Stimulated activated CD4-positive, alpha-beta T cell treated with anti-CD3 and anti-CD28 coated beads, Interleukin-2, amount 100 ng/mL, for 4 hours (primary cell): Measurements from ENCODE around the gene APC2.

Source experiments
- DNase-seq: peaks from one replicate; pipeline ENCODE4 v3.0.0-alpha.2; 2020; ENCODE audit warnings: low read depth

The APC2 gene

DNA sequence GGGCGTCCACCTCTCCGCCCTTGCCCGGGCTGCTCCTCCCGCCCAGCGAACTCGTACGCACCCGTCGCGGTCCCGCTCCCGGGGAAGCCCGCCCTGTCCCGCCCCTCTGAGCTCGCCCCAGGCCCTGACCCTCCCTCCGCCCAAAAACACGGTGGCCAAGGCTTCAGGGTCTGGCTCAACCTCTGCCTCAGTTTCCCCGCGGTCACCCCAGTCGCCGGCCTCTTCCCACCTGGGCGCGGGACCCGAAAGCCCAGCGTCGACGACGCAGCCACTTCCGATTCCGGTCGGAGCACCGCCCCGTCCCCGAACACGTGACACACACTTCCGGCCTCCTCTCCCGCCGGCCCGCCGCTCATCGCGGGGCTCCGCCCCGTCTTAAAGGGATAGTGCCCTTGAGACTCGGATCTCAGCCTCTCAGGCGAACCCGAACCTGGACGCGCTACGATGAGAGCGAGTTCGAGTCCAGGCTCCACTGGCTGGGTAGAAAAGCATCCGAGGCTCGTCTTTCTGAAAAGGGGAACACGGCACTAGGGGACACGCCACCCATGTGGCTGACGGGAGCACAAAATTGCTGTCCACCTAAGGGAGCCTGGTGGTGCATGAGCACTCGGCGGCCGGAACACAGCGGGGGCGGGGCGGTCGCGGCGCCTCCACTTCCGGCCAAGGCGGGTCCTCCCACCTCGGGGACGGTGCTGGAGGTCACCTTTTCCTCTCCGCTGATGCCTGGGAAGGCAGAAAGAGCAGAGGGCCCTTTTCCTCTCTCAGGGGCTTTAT is 29.2 kb downstream of the APC2 start, which contains the start of gene C19orf25:
TSS of gene C19orf25 (minus strand) at position 282 of the 774 bp plus-strand sequence. CDS start 312 bp downstream, outside the sequence.
- DNase-seq = peak; percentile 89

GRCh38 chr19:1481224-1481892 is 31.4 kb downstream of the APC2 start:
- no peak for DNase-seq

GRCh38 chr19:1481893-1482360 is 32.0 kb downstream of the APC2 start:
- no peak for DNase-seq

DNA sequence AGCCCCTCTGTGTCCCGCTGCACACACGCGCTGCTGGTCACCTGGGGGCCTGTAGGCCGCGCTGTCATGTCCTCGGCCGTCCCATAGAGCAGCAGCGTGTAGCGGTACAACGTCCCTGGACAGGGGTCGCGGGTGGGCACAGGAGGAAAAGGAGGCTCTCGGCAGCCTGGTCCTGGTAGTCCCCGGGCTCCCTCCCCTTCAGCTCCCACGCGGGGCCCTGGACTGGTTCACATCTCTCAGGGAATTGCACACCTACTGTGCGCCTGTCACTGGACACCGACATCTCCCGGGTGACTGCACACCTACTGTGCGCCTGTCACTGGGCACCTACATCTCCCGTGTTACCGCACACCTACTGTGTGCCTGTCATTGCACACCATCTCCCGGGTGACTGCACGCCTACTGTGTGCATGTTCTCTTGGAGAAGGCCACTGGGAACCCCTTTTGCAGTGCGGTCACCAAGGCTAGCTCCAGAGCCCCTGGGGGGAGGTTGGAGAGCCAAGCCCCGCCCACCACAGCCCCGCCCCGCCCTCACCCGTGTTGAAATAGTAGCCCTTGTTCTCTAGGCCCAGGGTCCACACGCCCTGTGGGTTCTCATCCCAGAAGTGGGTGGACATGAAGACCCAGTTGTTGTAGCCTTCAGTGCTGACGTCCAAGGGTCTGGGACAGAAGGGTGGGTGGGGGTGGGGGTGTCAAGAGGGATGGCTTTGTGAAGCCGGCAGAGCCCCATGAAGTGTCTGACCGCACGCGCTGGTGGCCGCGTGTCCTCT is 32.6 kb downstream of the APC2 start:
- DNase-seq = no peak

DNA sequence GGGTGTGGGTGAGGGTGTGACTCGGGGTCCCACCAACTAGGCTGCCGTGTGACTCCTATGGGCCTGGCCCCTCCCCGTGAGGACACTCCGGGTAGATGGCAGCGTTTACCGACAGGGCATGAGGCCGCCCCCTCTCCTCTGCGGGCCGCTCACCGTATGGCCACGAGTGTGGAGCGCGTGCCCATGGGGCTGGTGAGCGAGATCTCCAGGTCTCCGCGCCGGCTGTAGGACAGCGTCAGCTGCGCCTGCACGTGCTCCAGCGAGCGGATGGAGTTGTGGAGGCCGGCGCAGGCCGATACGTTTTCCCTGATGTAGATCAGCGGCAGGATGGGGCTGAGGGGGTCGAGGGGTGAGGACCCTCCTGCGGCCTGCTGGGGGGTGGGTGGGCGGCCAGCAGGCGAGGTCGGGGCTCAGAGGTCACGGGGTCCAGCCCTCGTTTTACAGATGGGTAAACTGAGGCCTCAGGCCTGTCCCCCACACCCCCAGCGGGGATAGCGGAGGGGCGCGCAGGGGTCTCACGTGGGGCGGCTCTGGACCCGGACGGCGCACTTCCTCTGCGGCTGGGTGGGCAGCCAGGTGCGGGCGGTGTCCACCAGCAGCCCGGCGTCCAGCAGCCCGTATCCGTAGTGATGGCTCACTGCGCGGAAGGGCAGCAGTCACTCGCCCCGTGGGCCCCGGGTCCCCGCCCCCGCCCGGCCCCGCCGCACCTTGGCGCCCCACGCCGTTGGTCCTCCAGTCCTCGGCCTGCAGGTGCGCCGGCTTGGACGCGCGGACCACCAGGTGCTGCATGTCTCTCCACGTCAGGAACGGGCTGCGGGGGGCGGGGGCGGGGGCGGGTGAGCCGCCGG is 33.4 kb downstream of the APC2 start:
- DNase-seq = no peak

- DNase-seq = no peak
These were observed 34.1 kb downstream of the APC2 start for GRCh38 chr19:1483979-1484428.

DNA sequence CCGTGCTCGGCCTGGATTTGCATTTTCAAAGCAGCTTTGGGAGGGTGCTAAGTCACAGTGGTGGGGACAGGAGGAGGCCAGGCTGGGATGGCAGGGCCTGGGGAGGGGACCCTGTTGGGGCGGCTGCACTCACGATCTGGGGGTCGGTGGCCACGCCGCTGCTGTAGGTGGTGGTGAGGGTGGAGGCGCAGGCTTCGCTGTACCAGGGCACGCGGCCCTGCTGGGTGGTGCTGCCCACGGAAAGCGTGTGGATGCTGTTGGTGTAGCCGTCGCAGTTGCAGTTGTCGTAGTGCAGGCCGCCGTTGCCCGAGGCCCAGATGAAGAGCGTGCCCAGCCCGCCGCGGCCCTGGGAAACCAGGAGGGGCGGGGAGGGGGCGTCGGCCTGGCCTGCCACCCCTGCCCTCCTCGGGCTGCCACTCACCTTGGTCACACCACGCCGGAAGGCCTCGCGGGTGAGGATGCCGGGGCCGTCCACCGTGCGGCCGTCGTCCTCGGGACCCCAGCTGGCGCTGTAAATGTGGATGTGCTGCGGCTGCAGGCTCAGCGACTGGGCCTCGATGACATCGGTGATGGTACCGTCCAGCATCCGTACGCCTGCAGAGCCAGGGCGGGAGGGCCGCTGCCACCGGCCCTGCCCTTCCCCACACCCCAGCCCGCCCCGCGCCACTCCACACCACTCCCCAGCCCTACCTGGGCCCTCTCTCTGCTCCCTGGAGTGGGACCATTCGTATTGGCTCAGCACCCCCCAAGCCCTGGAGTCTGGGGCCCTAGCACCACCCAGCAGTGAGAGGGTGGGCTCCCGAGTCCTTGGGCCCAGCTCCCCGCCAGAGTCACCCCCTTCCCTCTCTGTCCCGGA is 37.0 kb downstream of the APC2 start:
- no peak for DNase-seq

- DNase-seq = no peak
These were observed 37.8 kb downstream of the APC2 start for GRCh38 chr19:1487576-1488281.

DNA sequence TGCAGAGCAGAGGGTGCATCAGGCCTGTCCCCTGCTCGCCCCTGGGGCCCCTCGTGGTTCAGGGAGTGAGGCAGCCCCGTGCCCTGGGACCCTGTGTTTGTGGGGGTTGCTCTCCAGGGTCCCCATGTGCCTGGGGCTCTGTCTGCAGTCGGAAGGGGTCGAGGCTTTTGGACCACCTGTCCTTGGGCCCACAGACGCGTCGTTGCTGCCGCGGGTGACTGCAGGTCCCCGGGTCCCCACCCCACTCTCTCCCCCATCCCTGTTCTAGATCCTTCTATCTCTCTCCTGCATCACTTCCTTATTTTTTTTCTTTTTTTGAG is 38.3 kb downstream of the APC2 start:
- no peak for DNase-seq

DNA sequence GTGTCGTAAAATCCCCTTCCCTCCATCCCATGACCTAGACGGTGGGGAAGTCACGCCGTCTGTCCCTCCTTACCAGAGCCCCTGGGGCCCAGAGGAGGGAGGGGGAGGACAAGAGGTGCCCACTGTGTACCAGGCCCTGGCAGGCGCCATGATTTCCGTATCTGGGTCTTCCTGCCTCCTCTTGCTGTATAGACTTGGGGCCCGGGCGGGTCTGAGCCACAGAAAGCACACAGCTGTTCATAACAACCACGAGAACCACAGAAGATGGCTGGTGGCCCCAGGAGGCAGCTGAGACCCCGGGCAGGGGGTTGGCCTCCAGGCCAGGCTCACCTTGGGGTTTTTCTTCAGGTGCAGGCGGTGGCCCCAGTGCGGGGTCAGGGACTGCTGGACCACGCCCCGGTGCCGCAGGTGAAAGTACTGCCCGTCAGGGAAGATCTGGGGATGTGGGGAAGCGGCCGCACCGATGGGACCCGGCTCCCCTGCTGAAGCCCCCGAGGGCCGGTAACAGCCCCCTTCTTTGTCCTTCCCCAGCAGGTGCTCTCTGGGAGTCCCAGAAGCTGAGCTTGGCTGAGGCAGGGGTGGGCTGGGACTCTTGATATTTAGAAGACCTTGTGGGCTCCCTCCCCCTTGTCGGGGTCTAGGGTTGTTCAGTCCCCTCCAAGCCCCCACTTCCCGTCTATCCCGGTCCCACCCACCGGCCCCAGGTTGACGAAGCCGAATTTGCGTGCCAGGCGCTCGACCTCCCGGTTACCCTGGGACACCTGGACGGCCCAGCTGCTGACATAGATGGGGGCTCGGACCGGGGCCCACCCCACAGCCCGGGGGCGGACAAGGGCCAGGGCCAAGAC is 39.8 kb downstream of the APC2 start:
- no peak for DNase-seq

DNA sequence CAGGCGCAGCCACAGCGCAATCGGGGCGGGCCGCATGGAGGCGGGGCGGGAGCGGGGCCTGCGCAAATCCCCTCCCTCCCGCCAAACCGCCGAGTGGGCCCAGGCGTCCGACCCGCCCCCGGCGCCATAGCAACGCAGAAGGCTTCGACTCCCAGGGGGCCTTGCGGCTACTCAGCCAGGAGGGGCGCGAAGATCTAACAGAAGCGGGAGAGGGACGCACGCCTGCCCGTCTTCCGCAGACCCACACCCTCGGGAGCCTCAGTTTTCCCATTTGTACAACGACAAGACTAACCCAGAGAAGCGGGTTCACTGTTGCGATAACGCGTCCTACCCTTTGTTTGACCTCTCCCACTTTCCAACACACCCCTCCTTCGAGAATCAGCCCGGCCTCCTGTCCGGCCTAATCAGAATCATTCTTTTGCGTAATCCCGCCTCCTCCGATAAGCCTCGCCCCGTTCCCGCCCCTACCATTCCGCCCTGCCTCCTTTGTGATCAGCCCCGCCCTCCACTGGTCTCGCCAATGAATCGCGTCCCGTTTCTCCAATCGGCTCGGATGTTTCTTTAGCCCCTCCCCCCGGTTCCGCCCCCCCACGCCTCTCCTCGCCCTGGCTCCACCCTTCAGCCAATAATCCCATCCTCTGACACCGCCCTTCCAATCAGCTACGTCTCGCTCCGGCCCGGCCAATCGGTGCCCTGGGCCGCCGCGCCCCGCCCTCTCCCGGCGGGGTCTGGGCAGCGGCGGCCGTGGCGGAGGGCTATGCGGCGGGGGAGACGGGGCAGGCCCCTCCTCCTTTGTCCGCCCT is 40.6 kb downstream of the APC2 start, which contains the start of gene PCSK4:
TSS of gene PCSK4 (minus strand) at position 40 of the 803 bp plus-strand sequence. CDS start at position 36, 4 bp downstream.
- DNase-seq = peak; percentile 98

GRCh38 chr19:1491114-1491848 is 41.4 kb downstream of the APC2 start, which contains the start of gene REEP6:
TSS of gene REEP6 (plus strand) at chr19:1491181. CDS start at chr19:1491270, 89 bp downstream.
- no peak for DNase-seq

DNA sequence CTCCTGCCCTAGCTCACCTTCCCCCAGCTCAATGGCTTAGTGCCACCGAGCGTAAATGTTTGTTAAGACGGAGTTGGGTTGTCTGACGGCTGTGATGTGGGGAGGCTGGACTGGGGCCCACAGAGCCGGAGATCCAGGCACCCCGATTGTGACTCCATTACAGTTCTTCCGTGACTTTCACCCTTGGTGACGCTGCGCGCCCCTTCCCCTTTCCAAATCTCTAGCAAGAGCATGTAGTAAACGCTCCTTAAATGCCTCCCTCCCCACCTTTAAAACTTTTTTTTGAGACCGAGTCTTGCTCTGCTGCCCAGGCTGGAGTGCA is 41.9 kb downstream of the APC2 start:
- DNase-seq = no peak

GRCh38 chr19:1492474-1493006 is 42.6 kb downstream of the APC2 start:
- no peak for DNase-seq

- DNase-seq = no peak
These were observed 44.3 kb downstream of the APC2 start for GRCh38 chr19:1494115-1494815.

DNA sequence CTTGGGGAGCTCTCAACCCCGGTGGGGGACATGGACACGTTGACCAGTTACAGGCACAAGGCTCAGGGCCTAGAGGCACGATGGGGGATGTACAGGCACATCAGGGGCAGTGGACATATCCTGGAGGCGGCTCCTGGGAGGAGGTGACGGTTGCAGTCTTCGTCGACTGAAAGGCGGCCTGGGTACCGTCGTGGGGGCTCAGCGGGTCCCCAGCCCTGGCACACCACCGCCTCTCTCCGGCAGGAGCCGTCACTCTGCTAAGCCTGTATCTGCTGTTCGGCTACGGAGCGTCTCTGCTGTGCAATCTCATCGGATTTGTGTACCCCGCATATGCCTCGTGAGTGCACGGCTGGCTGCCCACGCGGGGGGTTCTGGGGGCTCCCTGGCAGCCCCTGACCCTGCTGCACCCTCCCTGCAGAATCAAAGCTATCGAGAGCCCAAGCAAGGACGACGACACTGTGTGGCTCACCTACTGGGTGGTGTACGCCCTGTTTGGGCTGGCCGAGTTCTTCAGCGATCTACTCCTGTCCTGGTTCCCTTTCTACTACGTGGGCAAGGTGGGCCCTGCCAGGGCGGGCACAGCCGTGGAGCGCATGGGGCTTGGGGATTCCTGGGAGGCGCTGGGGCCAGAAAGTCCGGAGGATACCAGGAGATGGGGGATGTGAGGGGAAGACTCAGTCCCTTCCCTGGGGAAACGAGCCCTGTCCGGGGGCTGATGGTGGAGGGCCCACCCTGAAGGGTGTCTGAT is 45.3 kb downstream of the APC2 start:
- no peak for DNase-seq
